Lower leg skin (tissue), 4 donors: ENCODE measurements around the gene CBX6. TPM values are rescaled to one million over a fixed set of nuclear protein-coding genes. Genes with fewer than 3 reads are reported as not detected.

Experiments
- DNase-seq, 2 donors: peaks; one replicate each; pipeline ENCODE4 v3.0.0-alpha.2; 2019; ENCODE audit warnings: low spot score in 2 of 2
- H3K4me3 ChIP-seq: fragments of 200-600 bp; sonication (generic); 2 replicates; pipeline ENCODE4 v1.5.1; 2017; ENCODE audit warnings: mild to moderate bottlenecking, low read depth; ENCODE audit not compliant: poor library complexity, severe bottlenecking
- CTCF ChIP-seq, 3 donors: fragments of 450-650 bp; IDR thresholded peaks; one replicate each; pipeline ENCODE4 v1.5.1; 2016; ENCODE audit warnings: antibody characterized with exemption in 3 of 3, mild to moderate bottlenecking in 3 of 3, moderate library complexity in 2 of 3
- POLR2A ChIP-seq, 2 donors: fragments of 450-650 bp; IDR thresholded peaks; one replicate each; pipeline ENCODE4 v1.6.1; 2016 to 2017; ENCODE audit warnings: antibody characterized with exemption in 2 of 2, mild to moderate bottlenecking in 1 of 2, moderate library complexity in 1 of 2
- WGBS, 2 donors: methylation state at CpG; one replicate each; pipeline ENCODE4 v1.1.5; 2018; 5-methylcytosine and 5-hydroxymethylcytosine counted together
- intact Hi-C: fragments of 100-400 bp; cut with DNase I; formaldehyde crosslinking; loops from one replicate; pipeline ENCODE4 v1.15.0; 2023; ENCODE audit warnings: low total_unique reads
- total RNA-seq, 4 donors: library from RNA; depleted of rRNA; stranded (reverse); fragments of >200 nt; gene quantifications; one replicate each; pipeline ENCODE4 v1.1.0, GENCODE V29; 2016

Gene CBX6
- total RNA-seq, 4 donors from 2014 or later, result 5.1 to 20.0 (median 13.9) TPM

GRCh38 chr22:38834215-38834953, 37.6 kb downstream of the CBX6 start:
- TF ChIP-seq CTCF (IDR thresholded peaks at IDR 0.05) (no peak), POLR2A (IDR thresholded peaks at IDR 0.05) (no peak)

GRCh38 chr22:38833061-38833460, 39.0 kb downstream of the CBX6 start:
- DNase-seq, result no peak
- TF ChIP-seq POLR2A (IDR thresholded peaks at IDR 0.05) (no peak), CTCF (IDR thresholded peaks at IDR 0.05) (no peak)
- no peak overlapping the region for H3K4me3 ChIP-seq
- intact Hi-C loops, result no loop called here
- WGBS, 2 donors, result 72 to 75% methylated on average over 3 of the region's 3 CpGs

More at GRCh38 chr22:38834215-38834953, 37.6 kb downstream of the CBX6 start:
- whole genome bisulfite sequencing, 2 donors, result 87 to 89% methylated on average over 13 of the region's 13 CpGs
- no peak overlapping the region for H3K4me3 ChIP-seq
- intact Hi-C loops, result no loop called here
- DNase-seq, result no peak

GRCh38 chr22:38832005-38832978, 39.7 kb downstream of the CBX6 start:
- 67 to 72% methylated on average over 21 to 26 of the region's 30 CpGs for WGBS, 2 donors

GRCh38 chr22:38831166-38831945, 40.7 kb downstream of the CBX6 start:
- TF ChIP-seq POLR2A (IDR thresholded peaks at IDR 0.05) (no peak), CTCF (IDR thresholded peaks at IDR 0.05) (no peak)
- no peak overlapping the region for H3K4me3 ChIP-seq
- DNase-seq, result no peak
- intact Hi-C loops, result no loop called here
- WGBS, 2 donors, result 90 to 92% methylated on average over 16 of the region's 16 CpGs

More at GRCh38 chr22:38832005-38832978, 39.7 kb downstream of the CBX6 start:
- TF ChIP-seq CTCF (IDR thresholded peaks at IDR 0.05), result no peak
- H3K4me3 ChIP-seq, result no peak overlapping the region
- no peak for DNase-seq
- intact Hi-C loops, result no loop called here

- no peak overlapping the region for H3K4me3 ChIP-seq
- no peak for TF ChIP-seq POLR2A (IDR thresholded peaks at IDR 0.05)
- no peak for TF ChIP-seq CTCF (IDR thresholded peaks at IDR 0.05)
- intact Hi-C loops, result no loop called here
- 63 to 90% methylated on average over 7 of the region's 7 CpGs for WGBS, 2 donors
- no peak for DNase-seq
Measured at GRCh38 chr22:38830845-38831108, 41.2 kb downstream of the CBX6 start.
